Glomerular visceral epithelial cell (primary cell): ENCODE results near the gene ZNF575.
"Not testable (repeated sequence)": the region's sequence is repeated elsewhere in the genome, so short reads cannot be mapped to it uniquely, and the experiment has no call there.

Source experiments
- DNase-seq: peaks from one replicate; pipeline ENCODE4 v3.0.0-alpha.2; 2016; ENCODE audit errors: extremely low spot score

The ZNF575 gene

DNA sequence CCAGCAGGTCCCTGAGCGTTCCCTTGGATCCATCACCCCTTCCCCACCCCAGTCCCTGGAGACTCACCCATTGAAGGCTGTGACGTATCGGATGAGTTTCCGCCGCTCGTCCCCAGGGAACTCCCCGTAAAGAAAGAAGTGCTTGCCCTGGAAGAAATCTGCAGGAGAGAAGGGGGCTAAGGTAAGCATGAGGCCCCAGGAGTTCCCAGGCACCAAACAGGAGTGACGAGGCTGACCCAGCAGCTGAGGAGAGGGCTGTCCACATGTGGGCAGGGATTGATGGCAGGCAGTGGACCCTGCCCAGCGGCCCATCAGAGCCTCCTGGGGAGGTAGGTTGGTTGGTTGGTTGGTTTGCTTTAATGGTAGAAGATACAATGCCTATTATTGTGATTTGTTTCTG, 11.1 kb downstream of the ZNF575 start:
- no peak for DNase-seq

DNA sequence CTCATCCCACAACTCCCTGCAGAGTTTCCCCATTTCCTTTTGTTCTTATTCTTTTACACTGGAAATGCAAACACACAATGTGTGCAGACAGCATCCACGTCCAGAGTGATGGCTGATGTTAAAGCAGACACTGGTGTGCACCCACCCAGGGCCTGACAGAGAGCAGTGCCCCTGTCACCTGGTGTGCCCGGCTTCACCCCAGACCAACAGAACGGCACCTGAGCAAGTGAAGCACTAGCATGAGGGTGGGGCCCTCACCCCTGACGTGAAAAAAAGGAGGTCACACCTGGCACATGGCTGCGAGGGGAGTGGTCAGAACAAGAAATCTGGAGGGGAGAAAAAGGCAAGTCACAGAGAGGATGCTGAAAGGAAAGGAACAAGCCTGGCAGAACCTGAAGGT, 12.3 kb downstream of the ZNF575 start:
- DNase-seq = no peak

DNA sequence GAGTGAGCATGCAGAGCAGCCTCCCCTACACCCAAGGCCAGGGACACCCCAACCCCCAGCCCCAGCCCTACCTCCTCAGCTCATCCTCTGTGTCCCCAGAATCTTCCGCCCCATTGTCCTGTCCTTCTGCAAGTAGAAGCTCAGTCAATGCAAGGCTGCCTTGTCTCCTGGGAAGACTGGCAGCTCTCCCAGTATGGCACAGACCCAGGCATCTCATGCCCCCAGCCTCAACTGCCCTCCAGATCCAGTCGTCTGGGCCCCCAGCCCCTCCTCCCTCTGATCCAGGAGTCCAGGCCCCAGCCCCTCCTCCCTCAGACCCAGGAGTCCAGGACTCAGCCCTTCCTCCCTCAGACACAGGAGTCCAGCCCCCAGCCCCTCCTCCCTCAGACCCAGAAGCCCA, 13.0 kb downstream of the ZNF575 start:
- no peak for DNase-seq

DNA sequence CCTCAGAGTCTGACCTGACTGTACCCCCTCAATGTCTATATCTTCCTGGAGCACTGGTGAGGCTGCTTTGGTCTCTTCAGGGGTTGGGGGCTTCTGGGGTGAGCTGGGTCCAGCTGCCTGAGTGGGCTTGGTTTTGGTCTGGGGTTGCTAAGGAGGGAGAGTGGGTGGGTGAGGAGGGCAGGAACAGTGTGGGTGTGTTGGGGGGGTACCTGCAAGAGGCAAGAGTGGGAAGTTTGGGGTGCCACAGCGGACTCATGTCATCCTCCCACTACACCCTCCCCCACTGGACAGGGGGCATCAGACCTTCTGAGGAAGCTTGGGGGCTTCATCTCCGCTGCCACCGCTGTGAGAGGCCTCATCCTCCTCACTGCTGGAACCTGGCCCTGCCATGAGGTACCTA, 13.6 kb downstream of the ZNF575 start:
- no peak for DNase-seq

DNA sequence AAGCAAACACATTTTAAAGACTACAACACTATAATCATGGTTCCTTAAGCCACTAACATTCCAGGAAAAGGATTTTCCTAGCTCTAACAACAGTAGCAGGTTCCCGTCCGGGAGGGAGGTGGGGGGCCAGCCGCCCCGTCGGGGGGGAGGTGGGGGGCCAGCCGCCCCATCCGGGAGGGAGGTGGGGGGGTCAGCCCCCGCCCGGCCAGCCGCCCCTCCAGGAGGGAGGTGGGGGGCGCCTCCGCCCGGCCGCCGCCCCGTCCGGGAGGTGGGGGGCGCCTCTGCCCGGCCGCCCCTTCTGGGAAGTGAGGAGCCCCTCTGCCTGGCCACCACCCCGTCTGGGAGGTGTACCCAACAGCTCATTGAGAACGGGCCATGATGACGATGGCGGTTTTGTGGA, 14.9 kb downstream of the ZNF575 start:
- not testable (repeated sequence) for DNase-seq

DNA sequence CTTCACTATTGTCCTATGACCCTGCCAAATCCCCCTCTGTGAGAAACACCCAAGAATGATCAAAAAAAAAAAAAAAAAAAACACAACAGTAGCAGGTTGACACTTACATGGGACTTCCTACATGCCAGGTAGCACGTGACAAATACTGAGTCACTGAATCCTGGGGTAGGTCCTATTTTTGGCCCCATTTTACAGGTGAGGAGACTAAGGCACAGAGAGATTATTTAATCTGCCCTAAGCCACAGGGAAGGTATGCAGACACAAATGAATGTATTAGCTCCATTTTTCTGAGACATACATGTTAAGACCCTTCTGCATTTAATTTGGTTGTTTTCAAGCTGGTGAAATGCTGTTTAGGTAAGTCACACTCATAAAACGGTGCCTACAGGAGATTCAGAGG, 15.7 kb downstream of the ZNF575 start:
- no peak for DNase-seq

DNA sequence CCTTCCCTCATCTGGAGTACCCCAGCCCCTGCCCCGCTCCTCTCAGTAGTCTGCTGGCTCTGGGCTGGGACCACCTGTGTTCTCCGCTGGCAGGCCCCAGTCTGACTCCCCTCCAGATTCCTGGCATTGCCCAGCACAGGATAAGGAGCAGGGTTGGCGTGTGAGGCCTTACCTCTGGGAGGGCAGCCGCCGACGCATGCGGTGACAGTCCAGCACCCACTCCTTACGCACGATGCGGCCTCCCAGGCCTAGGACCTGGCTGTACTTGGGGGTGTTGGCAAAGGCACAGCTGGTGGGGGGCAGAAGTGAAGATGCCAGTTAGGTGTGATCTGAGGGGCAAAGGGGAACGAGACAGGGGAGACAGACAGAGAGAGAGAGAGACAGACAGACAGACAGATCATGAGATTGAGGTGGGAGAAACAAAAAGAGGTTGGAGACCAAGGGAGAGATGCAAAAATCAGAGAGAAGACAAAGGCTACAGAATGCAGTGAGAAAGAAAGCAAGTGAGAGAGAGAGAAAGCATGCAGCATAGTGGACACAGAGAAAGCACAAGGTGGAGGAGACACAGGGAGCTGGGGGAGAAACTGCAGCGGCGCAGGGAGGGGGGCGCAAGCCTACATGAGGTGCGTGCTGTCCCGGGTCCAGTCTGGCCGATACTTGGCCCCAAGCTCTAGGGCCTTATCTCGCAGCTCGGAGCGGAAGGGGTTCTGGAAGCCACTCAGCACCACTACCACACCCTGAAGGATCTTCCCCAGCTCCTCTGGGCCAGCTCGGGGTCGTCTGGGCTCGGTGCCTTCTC, 18.6 kb downstream of the ZNF575 start:
- no peak for DNase-seq

DNA sequence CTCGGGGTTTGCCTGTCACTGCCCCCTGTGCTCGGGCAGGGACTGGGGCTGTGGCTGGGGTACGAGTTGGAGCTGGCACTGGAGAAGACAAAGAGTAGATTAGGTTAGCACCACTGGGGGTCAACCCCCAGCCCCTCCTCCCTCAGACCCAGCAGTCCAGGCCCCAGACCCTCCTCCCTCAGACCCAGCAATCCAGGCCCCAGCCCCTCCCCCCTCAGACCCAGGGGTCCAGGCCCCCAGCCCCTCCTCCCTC, 19.1 kb downstream of the ZNF575 start:
- no peak for DNase-seq

DNA sequence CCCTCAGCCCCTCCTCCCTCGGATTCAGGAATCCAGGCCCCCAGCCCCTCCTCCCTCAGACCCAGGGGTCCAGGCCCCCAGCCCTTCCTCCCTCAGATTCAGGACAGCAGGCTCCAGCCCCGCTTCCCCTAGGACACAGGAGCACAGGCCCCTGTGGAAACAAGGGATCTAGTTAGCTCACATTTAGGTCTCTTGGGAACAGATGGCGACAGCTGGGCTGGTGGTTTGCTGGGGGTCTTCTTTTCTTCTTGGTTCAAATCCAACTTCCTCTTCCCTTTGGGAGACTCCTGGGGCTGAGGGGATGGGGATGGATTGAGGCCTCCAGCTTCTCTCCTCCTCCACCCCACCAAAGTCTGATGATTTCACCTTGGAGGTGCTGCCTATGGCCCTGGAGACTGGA, 19.6 kb downstream of the ZNF575 start:
- DNase-seq = no peak

DNA sequence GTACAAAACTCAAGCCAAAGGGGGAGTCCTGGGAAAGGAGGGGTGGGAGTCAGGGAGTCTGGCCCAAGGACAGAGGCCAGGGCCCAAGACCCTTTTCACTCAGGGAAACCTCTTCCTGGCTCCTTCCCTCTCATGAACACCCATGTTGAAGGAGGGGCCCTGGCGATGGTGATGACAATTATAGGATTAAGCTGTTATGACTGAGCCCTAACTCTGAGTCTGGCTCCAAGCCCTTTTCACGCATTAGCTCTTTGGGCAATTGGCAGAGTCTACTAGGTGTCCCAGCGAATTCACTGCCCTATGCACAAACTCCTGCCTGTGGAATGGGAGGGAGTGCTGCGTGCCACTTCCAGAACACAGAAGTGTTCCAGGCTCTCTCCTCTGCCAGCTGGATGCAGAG, 20.7 kb downstream of the ZNF575 start:
- DNase-seq = no peak

DNA sequence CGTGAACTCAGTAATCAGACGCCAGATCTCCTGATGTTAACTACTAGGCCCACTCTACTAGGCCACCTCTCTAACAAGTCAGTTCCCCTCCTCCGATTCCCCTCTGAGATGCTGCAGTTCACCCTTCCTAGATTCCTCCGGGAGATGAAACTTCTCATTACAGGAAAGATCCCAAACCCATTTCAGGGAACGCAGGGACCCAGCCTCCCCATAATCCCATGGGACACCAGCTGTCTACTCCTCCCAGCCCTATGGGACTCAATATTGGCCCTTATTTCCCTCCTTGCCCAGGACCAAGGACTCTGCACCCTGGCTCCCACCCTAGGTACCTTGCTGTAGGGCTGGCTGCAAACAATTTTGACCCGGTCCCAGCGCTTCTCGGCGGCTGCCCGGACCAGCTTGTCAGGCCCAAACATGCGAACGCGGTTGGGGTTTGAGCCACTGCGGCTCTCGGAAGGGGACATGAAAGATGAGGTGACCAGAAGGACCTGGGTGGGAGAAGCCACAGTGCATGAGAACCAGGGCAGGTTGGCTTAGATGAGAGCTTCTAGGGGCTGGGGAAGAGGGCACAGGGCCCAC, 21.4 kb downstream of the ZNF575 start:
- no peak for DNase-seq

DNA sequence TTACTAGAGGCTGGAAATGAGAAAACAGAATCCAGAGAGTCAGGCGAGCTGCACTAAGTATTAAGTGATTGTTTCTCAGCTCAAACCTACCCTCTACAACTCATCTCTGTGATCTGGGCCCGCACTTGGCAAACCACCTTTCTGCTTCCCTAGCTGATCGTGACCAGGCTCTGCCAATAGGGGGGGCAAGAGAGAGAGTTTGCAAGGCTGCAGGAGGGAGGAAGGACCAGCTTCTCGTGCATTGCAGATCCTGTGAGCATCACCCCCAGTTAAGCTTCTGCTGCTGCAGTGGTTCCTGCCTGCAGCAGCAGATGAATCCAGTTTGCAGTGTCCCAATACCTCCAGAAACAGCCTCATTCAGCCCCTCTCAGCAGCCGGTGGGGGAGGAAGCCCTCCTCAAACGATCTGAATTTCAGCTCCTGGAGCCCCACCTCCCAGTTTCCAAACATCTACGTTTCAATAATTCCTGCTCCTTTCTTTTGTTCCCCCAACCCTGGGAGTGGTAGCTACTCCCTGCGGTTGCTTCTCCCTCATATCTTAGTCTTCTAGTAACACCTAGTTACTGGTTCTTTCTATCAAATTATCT, 22.3 kb downstream of the ZNF575 start:
- DNase-seq = peak; percentile 66

DNA sequence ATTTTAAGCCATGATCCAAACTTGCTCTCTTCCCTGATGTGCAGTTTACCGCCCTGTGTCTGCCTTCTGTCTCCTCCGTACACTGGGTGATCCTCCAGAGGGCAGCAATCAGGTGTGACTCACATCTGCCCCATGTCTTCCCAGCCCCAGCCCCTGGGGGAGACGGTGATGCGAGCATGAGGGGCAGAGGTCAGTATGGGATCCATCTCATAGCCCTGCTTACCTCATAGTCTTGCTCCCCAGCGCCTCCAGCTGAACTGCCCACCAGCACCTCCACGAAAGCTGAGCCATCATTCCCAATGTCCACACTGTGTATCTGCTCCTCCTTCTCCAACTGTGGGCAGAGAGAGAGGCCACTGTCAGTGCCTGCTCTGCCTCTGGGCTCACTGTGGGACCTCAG, 27.7 kb downstream of the ZNF575 start:
- DNase-seq = peak; percentile 40

DNA sequence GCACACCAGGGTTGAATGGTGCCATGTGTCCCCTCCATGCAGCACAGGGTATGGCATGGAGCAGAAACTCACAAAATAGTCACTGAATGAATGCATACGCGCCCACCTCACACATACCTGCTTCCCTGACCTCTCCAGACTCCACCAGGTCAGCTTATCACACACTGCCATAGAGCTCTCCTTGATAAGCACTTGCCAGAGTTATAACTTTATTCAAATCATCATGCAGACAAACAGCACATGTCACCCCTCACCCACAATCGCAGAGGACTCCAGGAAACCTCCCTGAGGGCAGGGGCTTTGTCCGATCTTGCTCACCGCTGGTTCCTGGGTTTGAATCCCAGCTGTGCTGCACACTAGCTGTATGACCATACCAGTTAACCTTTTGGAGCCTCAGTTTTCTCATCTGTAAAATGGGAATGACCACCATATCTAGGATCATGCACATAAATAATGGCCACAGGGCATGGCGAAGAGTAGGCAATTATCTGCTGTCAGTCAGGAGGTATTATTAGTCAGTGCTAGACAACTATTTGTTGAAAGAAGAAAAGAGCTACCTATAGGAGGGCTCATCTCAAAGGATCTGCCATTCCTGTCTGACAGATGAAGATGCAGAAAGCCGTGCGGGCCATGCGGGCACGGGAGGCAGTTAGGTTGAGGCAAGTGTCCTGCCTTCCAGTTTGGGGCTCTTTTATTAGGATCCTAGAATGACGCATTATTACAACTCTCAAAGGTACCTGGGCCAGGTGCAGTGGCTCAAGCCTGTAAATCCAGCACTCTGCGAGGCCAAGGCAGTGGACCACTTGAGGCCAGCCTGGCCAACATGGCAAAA, 28.4 kb downstream of the ZNF575 start:
- no peak for DNase-seq

DNA sequence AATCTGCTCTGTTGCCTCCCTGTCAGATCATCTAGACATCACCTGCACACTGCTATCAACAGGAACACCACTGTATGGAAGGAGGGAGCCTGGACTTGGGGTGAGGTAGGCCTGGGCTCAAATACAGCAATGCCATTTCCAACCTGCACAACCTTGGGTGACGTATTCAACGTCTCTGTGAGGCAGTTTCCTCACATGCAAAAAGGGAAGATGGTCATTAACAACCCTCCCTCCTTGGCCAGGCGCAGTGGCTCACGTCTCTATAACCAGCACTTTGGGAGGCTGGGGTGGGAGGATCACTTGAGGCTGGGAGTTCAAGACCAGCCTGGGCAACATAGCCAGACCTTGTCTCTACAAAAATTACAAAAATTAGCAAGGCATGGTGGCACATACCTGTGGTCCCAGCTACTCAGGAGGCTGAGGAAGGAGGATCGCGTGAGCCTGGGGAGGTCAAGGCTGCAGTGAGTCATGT, 29.3 kb downstream of the ZNF575 start:
- no peak for DNase-seq

DNA sequence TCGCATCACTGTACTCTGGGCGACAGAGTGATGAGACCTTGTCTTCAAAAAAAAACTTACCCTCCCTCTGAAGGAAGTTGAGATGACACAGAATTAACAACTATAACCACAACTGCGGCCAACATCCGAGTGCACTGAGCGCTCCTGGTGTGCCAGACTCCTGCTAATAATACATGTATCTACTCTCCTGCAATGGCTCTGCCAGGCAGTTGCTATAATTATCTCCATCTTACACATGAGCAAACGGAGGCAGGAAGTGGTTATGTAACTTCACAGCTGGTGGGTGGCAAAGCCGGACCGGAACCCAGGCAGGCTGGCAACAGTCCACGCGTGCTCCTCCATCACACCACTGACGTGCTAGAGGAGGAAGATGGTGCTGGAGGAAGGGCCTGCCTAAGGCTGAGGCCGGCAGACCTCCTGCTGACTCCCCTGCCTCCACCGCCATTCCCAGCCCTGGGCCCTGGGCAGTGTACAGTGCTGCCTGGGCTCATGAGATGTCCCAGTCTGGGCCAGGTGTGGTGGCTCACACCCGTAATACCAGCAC, 29.8 kb downstream of the ZNF575 start:
- peak; percentile 98 for DNase-seq

DNA sequence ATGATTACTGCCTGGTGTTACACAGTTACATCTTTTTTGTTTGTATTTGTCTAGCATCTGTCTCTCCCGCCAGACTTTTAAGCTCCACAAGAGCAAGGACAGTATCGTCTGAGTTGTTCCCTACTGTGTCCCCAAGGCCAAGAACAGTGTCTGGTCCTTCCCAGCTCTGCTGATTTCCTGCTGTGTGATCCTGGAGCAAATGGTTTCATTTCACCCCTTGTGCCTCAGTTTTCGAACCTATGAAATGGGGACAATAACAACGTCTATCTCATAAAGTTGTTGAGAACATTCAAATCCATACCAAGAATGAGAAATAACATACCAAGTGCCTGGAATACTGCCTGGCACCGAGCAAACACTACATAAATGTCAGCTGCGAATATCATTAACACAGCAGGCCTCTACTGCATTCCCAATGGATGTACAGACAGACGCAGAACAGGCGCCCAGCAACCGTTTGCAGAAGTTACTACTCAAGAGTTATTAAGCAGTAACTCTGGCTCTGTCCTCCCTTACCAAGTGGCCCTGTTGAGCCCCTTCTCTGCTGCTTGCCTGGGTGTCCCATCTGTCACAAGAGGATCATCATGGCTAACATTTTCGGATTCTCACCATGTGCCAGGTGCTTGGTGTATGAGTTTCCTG, 30.9 kb downstream of the ZNF575 start:
- DNase-seq = no peak

DNA sequence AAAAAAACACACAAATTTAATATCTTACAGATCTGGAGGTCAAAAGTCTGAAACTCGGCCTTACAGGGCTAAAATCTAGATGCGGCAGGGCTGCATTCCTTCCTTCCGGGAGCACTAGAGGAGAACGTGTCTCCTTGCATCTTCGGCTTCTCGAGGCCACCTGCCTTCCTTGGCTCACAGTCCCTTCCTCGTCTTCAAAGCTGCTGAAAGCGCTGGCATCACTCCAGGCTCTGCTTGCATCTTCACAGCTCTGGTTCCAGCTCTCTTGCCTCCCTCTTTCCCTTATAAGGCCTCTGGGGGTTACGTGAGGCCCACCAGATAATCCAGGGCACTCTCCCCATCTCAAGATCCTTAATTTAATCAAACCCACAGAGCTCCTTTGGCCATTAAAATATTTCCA, 31.8 kb downstream of the ZNF575 start:
- DNase-seq = no peak

DNA sequence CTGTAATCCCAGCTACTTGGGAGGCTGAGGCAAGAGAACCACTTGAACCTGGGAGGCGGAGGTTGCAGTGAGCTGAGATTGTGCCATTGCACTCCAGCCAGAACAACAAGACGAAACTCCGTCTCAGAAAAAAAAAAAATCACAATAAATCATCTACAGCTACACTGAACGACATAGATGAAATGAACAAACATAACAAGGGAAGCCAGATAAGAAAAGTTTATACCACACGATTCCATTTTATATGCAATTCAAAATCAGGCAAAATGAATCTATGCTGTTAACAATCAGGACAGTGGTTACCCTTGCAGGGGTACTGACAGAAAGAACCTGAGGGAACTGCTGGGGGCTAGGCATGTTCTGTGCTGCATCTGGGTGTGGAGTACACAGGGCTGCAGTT, 36.7 kb downstream of the ZNF575 start:
- DNase-seq = no peak

DNA sequence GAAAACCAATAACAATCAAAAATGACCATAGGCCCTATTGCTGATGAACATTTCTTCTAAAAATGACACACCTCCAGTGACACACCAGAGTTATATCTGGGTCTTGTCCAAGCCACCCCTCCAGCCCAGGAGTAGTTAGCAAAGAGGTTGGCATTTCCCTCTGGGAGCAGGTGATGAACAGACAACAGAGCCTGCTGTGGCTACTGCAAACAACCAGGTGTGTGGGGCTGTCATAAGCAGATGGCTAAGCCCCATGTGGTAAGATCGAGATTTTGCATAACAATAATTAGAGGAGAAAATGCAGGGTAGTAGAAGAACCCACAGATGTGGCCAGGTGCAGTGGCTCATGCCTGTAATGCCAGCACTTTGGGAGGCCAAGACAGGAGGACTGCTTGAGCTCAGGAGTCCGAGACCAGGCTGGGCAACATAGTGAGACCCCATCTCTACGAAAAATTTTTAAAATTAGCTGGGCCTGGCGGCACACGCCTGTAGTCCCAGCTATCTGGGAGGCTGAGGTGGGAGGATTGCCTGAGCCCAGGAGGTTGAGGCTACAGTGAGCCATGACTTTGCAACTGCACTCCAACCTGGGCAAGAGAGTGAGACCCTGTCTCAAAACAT, 37.3 kb downstream of the ZNF575 start:
- DNase-seq = peak; percentile 31

DNA sequence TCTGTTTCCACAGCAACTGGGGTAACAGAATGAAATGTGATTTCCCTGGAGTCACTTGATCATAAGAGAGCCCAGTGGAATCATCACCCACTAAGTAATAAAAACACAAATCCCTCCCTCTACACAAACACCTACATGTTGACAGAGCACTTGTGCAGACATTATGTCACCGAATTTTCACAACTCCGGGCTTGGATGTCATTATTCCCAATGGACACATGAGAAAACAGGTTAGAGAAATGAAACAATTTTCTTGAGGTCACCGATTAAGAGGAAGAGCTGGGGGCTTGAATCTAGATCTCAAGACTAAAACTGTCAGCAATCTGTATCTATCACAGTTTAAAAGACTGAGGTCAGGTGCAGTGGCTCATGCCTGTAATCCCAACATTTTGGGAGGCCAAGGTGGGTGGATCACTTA, 39.2 kb downstream of the ZNF575 start:
- DNase-seq = no peak
